Measurements from ENCODE around the gene AGRN. TPM values are rescaled to one million over a fixed set of nuclear protein-coding genes. Genes with fewer than 3 reads are reported as not detected.

AGRN gene
- total and polyA plus RNA-seq, 2 of the 4 experiments (the other 2 are of a cell fraction): 8.1 to 115 TPM

DNA sequence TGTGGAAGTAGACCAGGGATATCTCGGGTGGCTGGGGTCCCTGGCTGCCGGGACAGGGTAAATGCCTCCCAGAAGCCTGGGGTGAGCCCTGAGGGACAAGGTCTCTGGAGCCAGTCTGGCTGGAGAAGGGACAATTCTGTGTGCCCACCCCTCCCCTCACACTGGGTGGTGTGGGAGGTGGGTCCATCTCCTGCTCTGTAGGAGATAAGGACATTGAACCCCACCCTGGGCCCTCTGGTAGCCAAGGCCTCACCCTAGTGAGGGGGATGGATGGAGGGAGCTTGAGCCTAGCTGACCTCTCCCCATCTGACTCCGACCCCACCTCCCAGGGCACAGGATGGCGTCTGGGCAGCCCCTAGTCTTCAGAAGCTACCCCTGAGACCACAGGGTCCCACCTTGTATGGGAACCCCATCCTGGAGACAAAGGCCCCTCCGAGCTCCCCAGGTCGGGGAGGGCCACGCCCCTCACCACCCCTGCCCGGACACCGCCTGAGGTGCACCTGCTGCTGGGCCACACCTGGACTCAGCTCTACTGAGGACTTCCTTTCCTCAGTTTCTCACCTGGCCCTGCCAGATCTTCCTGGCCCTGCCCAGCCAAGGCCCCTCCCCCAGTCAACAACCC lies 4.3 kb downstream of the AGRN start:
- Histone ChIP-seq H4K8ac (ENCODE audit: low read depth in 2 of 2, low read length in 2 of 2) (0 out of 4 replicates have a peak overlapping the region, but pooled peaks of 1 of the 2 experiments have one; percentile 5), H4K91ac (ENCODE audit: insufficient read depth, low read depth, low read length) (no peak overlapping the region; the same call in 1 of the 2 replicates), H2BK120ac (ENCODE audit: low read depth, low read length) (no peak overlapping the region), H3K56ac (ENCODE audit: extremely low read depth, insufficient read depth, low read length) (no peak overlapping the region), H2AK5ac (ENCODE audit: low read depth, low read length) (peak overlapping the region; percentile 27; the same call in 1 of the 2 replicates), H3K14ac (replicated peaks; ENCODE audit: low read depth, low read length) (no peak overlapping the region), H3K23ac (ENCODE audit: low read depth, low read length) (no peak overlapping the region), H4K5ac (ENCODE audit: low read depth, low read length) (no peak overlapping the region), H2AFZ (replicated peaks; ENCODE audit: low read length, poor library complexity) (peak overlapping the region; percentile 43), H3K4me1 (ENCODE audit: control insufficient read depth, insufficient read depth, low read length) (peaks cover 20% of the 10 kb centered on the region), H2AK9ac (replicated peaks; ENCODE audit: low read depth, low read length, poor library complexity) (peak overlapping the region; percentile 84), H3K36me3 (ENCODE audit: control insufficient read depth, insufficient read depth, low read length) (peaks cover 28% of the 10 kb centered on the region), H3K79me1 (ENCODE audit: low read depth in 1 of 2, low read length in 2 of 2) (peaks cover 22 to 55% of the 10 kb centered on the region in 2 experiments), H4K20me1 (ENCODE audit: insufficient read depth, low read length) (peaks cover 52% of the 10 kb centered on the region), H3K27ac (ENCODE audit: insufficient read depth, low read length) (no peak overlapping the region), H2BK5ac (ENCODE audit: low read depth, low read length, poor library complexity, severe bottlenecking) (no peak overlapping the region), H3K9me3 (ENCODE audit: control insufficient read depth, insufficient read depth, low read length) (no peaks in the 10 kb centered on the region), H3K27me3 (ENCODE audit: control insufficient read depth, insufficient read depth, low read length) (no peaks in the 10 kb centered on the region), H2BK20ac (ENCODE audit: low read depth, low read length) (no peak overlapping the region), H3K4ac (ENCODE audit: low read depth, low read length) (no peak overlapping the region), H3K4me3 (ENCODE audit: insufficient read depth, low read depth, low read length) (no peak overlapping the region), H3K18ac (ENCODE audit: low read depth, low read length) (no peak overlapping the region), H3K4me2 (ENCODE audit: low read depth, low read length) (no peak overlapping the region), H3K9ac (ENCODE audit: low read depth, low read length) (no peak overlapping the region), H3K9me1 (ENCODE audit: insufficient read depth, low read length) (peaks cover 2% of the 10 kb centered on the region; the same call in 1 of the 2 replicates), H2BK15ac (ENCODE audit: low read depth, low read length) (no peak overlapping the region)
- in situ Hi-C loops (cut with MboI; ENCODE audit: low sequenced_read_pairs): no loop called here
- ATAC-seq (ENCODE audit: low read depth): no peak
- dilution Hi-C loops (cut with HindIII; ENCODE audit: low sequenced_read_pairs, unreplicated experiment): no loop called here
- CTCF ChIA-PET: no interaction called here
- TF ChIP-seq RCOR1 (IDR thresholded peaks at IDR 0.05; ENCODE audit: insufficient replicate concordance, low read length): no peak
- no peak for TF ChIP-seq SMC3 (IDR thresholded peaks at IDR 0.05; ENCODE audit: low read depth, low read length)
- no peak for TF ChIP-seq MAFK (IDR thresholded peaks at IDR 0.05; ENCODE audit: low read depth, low read length)
- no peak for TF ChIP-seq RFX5 (IDR thresholded peaks at IDR 0.05; ENCODE audit: low read depth, low read length)
- TF ChIP-seq BHLHE40 (IDR thresholded peaks at IDR 0.05; ENCODE audit: low read depth, low read length): no peak
- TF ChIP-seq NFE2L2 (IDR thresholded peaks at IDR 0.05; ENCODE audit: low read depth, low read length): no peak
- TF ChIP-seq, protein P1, sequence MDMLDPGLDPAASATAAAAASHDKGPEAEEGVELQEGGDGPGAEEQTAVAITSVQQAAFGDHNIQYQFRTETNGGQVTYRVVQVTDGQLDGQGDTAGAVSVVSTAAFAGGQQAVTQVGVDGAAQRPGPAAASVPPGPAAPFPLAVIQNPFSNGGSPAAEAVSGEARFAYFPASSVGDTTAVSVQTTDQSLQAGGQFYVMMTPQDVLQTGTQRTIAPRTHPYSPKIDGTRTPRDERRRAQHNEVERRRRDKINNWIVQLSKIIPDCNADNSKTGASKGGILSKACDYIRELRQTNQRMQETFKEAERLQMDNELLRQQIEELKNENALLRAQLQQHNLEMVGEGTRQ (IDR thresholded peaks at IDR 0.05; ENCODE audit: low read depth, low read length): no peak
- TF ChIP-seq FOS (IDR thresholded peaks at IDR 0.05; ENCODE audit: low read depth, low read length): no peak
- no peak for TF ChIP-seq POLR2A (IDR thresholded peaks at IDR 0.05; ENCODE audit: low read depth, low read length)
- TF ChIP-seq CHD1 (IDR thresholded peaks at IDR 0.05; ENCODE audit: low read depth, low read length): no peak
- TF ChIP-seq, protein P2, sequence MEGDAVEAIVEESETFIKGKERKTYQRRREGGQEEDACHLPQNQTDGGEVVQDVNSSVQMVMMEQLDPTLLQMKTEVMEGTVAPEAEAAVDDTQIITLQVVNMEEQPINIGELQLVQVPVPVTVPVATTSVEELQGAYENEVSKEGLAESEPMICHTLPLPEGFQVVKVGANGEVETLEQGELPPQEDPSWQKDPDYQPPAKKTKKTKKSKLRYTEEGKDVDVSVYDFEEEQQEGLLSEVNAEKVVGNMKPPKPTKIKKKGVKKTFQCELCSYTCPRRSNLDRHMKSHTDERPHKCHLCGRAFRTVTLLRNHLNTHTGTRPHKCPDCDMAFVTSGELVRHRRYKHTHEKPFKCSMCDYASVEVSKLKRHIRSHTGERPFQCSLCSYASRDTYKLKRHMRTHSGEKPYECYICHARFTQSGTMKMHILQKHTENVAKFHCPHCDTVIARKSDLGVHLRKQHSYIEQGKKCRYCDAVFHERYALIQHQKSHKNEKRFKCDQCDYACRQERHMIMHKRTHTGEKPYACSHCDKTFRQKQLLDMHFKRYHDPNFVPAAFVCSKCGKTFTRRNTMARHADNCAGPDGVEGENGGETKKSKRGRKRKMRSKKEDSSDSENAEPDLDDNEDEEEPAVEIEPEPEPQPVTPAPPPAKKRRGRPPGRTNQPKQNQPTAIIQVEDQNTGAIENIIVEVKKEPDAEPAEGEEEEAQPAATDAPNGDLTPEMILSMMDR (conservative IDR thresholded peaks at IDR 0.05; ENCODE audit: low read depth, low read length): no peak
- no peak for TF ChIP-seq MAZ (IDR thresholded peaks at IDR 0.05; ENCODE audit: borderline replicate concordance, low read depth, low read length)
- TF ChIP-seq CEBPB (IDR thresholded peaks at IDR 0.05; ENCODE audit: low read depth, low read length): no peak
- TF ChIP-seq MXI1 (IDR thresholded peaks at IDR 0.05; ENCODE audit: borderline replicate concordance, low read depth, low read length): no peak
- TF ChIP-seq, protein P3, sequence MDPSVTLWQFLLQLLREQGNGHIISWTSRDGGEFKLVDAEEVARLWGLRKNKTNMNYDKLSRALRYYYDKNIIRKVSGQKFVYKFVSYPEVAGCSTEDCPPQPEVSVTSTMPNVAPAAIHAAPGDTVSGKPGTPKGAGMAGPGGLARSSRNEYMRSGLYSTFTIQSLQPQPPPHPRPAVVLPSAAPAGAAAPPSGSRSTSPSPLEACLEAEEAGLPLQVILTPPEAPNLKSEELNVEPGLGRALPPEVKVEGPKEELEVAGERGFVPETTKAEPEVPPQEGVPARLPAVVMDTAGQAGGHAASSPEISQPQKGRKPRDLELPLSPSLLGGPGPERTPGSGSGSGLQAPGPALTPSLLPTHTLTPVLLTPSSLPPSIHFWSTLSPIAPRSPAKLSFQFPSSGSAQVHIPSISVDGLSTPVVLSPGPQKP (IDR thresholded peaks at IDR 0.05; ENCODE audit: borderline replicate concordance, low read depth, low read length): no peak
- no peak for TF ChIP-seq RAD21 (IDR thresholded peaks at IDR 0.05; ENCODE audit: low read length)
- no TSS peak for BruUV-seq (replicated peaks)
- DNase-seq: no peak
- WGBS, 2 experiments (ENCODE audit: extremely low coverage in 2 of 2, insufficient read length in 1 of 2): 78% methylated on average over 4 of the region's 9 CpGs; no CpG with 5 or more reads in 1 of the 2 experiments
- POLR2A ChIA-PET (ENCODE audit: unreplicated experiment): no interaction called here
- intact Hi-C loops (cut with micrococcal nuclease): no loop called here

Measured in IMR-90 (cell line).